Measurements from ENCODE around the gene RTN4R.

Gene RTN4R

DNA sequence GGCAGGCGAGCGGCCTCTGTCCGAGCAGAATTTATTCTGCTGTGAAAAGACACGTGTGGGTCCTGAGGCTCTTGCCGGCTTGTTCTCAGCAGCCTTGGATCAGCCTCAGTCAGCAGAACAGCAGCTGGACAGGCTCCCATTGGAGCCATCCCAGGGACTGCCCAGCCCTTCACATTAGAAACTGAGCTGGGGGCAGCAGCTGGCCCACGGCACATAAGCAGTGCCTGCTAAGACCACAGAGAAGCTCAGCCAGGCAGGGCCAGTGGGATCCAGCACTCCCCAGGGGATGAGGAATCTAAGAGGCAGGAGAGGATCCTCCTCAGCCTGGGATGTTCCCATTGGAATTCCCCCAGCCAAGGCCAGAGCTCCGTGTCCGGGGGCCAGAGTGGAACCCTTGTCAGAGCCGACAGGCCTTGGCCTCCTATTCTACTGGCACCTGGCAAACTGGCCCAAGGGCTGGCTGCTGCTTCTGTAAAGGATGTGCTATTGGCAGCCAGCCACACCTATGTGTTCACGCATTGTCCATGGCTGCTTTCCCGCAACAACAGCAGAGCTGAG is 18.2 kb downstream of the RTN4R start:
- Histone ChIP-seq H3K4me3 (ENCODE audit: low read depth, low read length) (no peak overlapping the region), H3K27ac (no peak overlapping the region), H3K36me3 (replicated peaks) (no peaks in the 10 kb centered on the region), H3K27me3 (replicated peaks) (no peaks in the 10 kb centered on the region)
- in situ Hi-C loops (cut with HindIII; ENCODE audit: low pct_ligation_motif_present, low sequenced_read_pairs), result no loop called here
- DNase-seq, result no peak
- TF ChIP-seq, protein P1, sequence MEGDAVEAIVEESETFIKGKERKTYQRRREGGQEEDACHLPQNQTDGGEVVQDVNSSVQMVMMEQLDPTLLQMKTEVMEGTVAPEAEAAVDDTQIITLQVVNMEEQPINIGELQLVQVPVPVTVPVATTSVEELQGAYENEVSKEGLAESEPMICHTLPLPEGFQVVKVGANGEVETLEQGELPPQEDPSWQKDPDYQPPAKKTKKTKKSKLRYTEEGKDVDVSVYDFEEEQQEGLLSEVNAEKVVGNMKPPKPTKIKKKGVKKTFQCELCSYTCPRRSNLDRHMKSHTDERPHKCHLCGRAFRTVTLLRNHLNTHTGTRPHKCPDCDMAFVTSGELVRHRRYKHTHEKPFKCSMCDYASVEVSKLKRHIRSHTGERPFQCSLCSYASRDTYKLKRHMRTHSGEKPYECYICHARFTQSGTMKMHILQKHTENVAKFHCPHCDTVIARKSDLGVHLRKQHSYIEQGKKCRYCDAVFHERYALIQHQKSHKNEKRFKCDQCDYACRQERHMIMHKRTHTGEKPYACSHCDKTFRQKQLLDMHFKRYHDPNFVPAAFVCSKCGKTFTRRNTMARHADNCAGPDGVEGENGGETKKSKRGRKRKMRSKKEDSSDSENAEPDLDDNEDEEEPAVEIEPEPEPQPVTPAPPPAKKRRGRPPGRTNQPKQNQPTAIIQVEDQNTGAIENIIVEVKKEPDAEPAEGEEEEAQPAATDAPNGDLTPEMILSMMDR (IDR thresholded peaks at IDR 0.05; ENCODE audit: low read depth, low read length, missing control alignments), result no peak

DNA sequence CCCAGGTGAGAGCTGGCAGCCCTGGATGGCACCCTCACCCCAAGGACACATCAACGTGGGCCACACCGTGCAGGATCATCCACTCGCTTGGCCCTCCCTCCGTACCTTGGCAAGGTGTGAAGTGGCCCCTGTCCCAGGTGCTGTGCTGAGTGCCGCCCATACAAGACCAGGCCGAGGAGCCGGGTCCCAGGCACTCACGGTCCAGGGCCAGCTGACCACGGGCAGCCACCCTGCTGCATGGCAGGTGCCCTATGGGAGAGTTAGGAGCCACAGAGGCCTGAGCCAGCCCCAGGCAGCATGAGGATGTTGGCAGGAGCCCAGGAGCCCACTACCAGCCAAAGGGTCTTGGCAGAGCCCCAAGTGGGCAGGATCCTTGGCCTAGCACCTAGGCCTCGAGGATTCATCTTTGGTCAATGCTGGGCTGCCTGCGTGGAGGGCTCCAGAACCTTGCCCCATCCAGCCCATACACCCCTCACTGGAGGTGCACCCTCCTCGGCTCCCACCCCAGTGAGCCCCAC is 19.6 kb downstream of the RTN4R start:
- no peak for DNase-seq
- Histone ChIP-seq H3K36me3 (replicated peaks) (no peaks in the 10 kb centered on the region), H3K4me3 (ENCODE audit: low read depth, low read length) (no peak overlapping the region), H3K27me3 (replicated peaks) (no peaks in the 10 kb centered on the region), H3K27ac (no peak overlapping the region)
- TF ChIP-seq, protein P1 (IDR thresholded peaks at IDR 0.05; ENCODE audit: low read depth, low read length, missing control alignments), result no peak
- in situ Hi-C loops (cut with HindIII; ENCODE audit: low pct_ligation_motif_present, low sequenced_read_pairs), result no loop called here

DNA sequence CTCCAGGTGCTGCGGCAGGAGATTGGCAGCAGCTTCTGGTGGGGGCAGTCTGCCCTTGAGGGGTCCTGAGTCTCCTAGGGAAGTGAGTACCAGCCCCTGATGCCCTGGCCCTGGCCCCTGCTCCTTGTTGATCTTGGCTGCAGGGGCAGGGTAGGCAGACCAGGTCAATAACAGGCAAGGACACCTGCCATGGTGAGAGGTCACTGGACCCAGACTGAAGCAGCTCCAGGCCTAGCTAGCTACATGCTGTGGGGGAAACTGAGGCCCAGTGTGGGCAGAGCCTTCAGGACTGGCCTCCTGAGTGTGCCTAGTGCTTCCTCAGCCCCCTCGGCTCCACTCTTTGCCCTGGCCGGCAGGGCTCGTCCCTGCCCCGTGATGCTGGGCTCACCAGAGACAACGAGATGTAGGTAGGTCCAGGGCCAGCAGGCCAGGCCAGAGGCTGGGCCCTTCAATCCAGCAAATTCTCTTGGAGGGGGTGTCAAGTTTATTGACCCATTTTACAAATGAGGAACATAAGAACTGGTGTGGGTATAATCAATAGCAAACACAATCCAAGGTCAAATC is 20.4 kb downstream of the RTN4R start:
- no peak for DNase-seq
- in situ Hi-C loops (cut with HindIII; ENCODE audit: low pct_ligation_motif_present, low sequenced_read_pairs), result no loop called here
- no peak overlapping the region for H3K27ac ChIP-seq
- no peak overlapping the region for H3K4me3 ChIP-seq (ENCODE audit: low read depth, low read length)
- TF ChIP-seq, protein P1 (IDR thresholded peaks at IDR 0.05; ENCODE audit: low read depth, low read length, missing control alignments), result no peak
- no peaks in the 10 kb centered on the region for H3K36me3 ChIP-seq (replicated peaks)
- H3K27me3 ChIP-seq (replicated peaks), result no peaks in the 10 kb centered on the region

DNA sequence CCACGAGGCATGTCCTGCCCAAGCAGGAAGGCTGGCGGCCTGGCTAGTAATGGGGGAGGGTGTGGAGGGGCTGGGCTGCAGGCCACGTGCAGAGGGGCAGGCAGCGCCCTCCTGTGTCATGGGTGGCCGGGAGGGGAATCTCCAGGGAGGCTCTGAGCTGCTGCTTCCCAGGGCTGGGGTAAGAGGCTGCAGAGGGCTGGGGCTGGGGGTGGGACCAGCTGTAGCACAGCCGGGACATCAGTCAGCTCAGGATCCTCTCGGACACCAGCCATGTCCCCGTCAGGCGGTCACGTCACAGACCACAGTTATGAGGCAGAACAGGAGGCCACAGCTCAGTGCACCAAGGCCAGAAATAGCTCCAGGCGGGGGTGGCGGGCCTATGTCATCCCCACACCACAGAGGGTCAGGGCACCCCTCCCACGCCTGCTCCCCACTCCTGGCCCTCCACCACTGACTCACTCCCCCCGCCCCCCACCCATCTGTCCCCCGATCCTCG is 21.1 kb downstream of the RTN4R start:
- TF ChIP-seq, protein P1 (IDR thresholded peaks at IDR 0.05; ENCODE audit: low read depth, low read length, missing control alignments), result no peak
- DNase-seq, result peak; percentile 75
- in situ Hi-C loops (cut with HindIII; ENCODE audit: low pct_ligation_motif_present, low sequenced_read_pairs), result no loop called here
- Histone ChIP-seq H3K27me3 (replicated peaks) (no peaks in the 10 kb centered on the region), H3K4me3 (ENCODE audit: low read depth, low read length) (no peak overlapping the region), H3K36me3 (replicated peaks) (no peaks in the 10 kb centered on the region), H3K27ac (no peak overlapping the region)

DNA sequence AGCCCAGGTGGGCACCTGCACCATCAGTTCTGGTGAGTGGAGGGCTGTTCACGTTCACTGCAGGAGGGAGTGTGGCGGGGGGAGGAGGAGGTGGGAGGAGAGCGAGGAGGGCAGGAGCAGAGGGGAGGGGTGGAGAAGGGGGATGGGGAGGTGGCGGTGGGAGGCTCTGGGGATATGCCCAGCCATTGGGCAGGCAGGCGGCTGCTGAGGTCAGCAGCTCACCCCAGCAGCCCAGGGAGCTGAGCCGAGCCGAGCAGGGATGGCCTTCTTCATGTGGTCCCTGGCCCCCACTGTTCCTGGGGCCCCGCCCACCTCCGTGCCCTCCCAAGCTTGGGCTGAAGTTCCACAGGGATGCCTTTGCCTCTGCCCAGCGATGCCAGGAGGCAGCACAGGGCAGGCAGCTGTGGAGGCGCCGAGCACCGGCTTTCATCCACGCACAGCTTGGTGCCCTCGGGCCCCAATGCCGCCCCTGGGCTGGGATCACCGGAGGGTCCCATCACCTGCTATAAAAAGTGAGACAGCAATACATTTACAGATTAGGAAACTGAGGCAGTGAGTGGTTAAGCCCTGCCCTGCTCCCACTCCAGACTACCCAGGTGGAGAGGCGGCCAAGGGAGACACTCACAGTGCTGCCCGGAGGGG is 21.6 kb downstream of the RTN4R start:
- TF ChIP-seq, protein P1 (IDR thresholded peaks at IDR 0.05; ENCODE audit: low read depth, low read length, missing control alignments), result no peak
- H3K27me3 ChIP-seq (replicated peaks), result no peaks in the 10 kb centered on the region
- H3K27ac ChIP-seq, result no peak overlapping the region
- H3K4me3 ChIP-seq (ENCODE audit: low read depth, low read length), result no peak overlapping the region
- in situ Hi-C loops (cut with HindIII; ENCODE audit: low pct_ligation_motif_present, low sequenced_read_pairs), result no loop called here
- no peaks in the 10 kb centered on the region for H3K36me3 ChIP-seq (replicated peaks)
- no peak for DNase-seq
